Measurements from ENCODE around the gene PIAS1. TPM values are rescaled to one million over a fixed set of nuclear protein-coding genes. Genes with fewer than 3 reads are reported as not detected.

Gene PIAS1
- total RNA-seq, 1 experiment from 2014 or later = 32.9 TPM

GRCh38 chr15:68197661-68198437 lies 143.7 kb downstream of the PIAS1 start:
- ChIA-PET CTCF (interaction anchor here (0.5 kb wide), 1 partner anchor 189 kb away, joined by 4 read pairs; no protein-coding TSS in a partner anchor), POLR2A (interaction anchor here (0.8 to 1.4 kb wide), 2 partner anchors 19 to 28 kb away, joined by 4 to 5 read pairs; no protein-coding TSS in a partner anchor)
- no peak for DNase-seq (ENCODE audit: unreplicated experiment)
- Mint-ChIP-seq H3K27ac (ENCODE audit: low read depth, unreplicated experiment) (peak overlapping the region; percentile 54), H3K4me1 (ENCODE audit: insufficient read depth, unreplicated experiment) (no peaks in the 10 kb centered on the region), H3K9me3 (ENCODE audit: unreplicated experiment) (no peaks in the 10 kb centered on the region), H3K36me3 (ENCODE audit: insufficient read depth, unreplicated experiment) (peaks cover 70% of the 10 kb centered on the region), H3K4me3 (ENCODE audit: unreplicated experiment) (no peak overlapping the region), H3K27me3 (ENCODE audit: insufficient read depth, unreplicated experiment) (no peaks in the 10 kb centered on the region)
- no TSS peak for BruUV-seq (replicated peaks)
- TF ChIP-seq, protein P1, sequence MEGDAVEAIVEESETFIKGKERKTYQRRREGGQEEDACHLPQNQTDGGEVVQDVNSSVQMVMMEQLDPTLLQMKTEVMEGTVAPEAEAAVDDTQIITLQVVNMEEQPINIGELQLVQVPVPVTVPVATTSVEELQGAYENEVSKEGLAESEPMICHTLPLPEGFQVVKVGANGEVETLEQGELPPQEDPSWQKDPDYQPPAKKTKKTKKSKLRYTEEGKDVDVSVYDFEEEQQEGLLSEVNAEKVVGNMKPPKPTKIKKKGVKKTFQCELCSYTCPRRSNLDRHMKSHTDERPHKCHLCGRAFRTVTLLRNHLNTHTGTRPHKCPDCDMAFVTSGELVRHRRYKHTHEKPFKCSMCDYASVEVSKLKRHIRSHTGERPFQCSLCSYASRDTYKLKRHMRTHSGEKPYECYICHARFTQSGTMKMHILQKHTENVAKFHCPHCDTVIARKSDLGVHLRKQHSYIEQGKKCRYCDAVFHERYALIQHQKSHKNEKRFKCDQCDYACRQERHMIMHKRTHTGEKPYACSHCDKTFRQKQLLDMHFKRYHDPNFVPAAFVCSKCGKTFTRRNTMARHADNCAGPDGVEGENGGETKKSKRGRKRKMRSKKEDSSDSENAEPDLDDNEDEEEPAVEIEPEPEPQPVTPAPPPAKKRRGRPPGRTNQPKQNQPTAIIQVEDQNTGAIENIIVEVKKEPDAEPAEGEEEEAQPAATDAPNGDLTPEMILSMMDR (IDR thresholded peaks at IDR 0.05; ENCODE audit: unreplicated experiment) = no peak
- intact Hi-C loops (cut with micrococcal nuclease) = no loop called here

DNA sequence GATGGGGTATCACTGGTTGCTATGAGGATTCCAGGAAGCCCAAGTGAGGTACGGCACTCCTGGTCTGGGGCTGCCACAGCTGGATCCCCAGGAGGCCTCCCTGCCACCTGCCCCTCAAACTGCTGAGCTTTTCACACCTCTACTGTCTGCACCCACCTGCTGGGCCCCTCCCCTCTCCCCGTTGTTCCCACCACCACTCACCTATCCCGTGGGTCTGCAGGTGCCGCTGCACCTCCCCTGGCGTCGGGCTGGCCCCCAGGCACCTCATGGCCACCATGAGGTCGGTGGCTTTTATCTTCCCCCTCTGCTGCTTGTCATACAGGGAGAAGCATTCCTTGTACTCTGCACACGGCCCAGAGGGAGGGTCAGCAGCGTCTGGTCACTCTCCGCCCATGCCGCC lies 145.2 kb downstream of the PIAS1 start:
- Mint-ChIP-seq H3K27ac (ENCODE audit: low read depth, unreplicated experiment) (peak overlapping the region; percentile 40), H3K9me3 (ENCODE audit: unreplicated experiment) (no peaks in the 10 kb centered on the region), H3K4me3 (ENCODE audit: unreplicated experiment) (no peak overlapping the region), H3K36me3 (ENCODE audit: insufficient read depth, unreplicated experiment) (peaks cover 55% of the 10 kb centered on the region), H3K4me1 (ENCODE audit: insufficient read depth, unreplicated experiment) (no peaks in the 10 kb centered on the region), H3K27me3 (ENCODE audit: insufficient read depth, unreplicated experiment) (no peaks in the 10 kb centered on the region)
- TF ChIP-seq, protein P1 (IDR thresholded peaks at IDR 0.05; ENCODE audit: unreplicated experiment) = no peak
- intact Hi-C loops (cut with micrococcal nuclease) = no loop called here
- no TSS peak for BruUV-seq (replicated peaks)
- CTCF ChIA-PET = no interaction called here
- POLR2A ChIA-PET = interaction anchor here (1.2 to 1.4 kb wide), 2 partner anchors 14 to 18 kb away, joined by 3 to 4 read pairs; no protein-coding TSS in a partner anchor
- no peak for DNase-seq (ENCODE audit: unreplicated experiment)

GRCh38 chr15:68200016-68200861 lies 146.1 kb downstream of the PIAS1 start:
- Mint-ChIP-seq H3K4me1 (ENCODE audit: insufficient read depth, unreplicated experiment) (no peaks in the 10 kb centered on the region), H3K36me3 (ENCODE audit: insufficient read depth, unreplicated experiment) (peaks cover 51% of the 10 kb centered on the region), H3K9me3 (ENCODE audit: unreplicated experiment) (no peaks in the 10 kb centered on the region), H3K27me3 (ENCODE audit: insufficient read depth, unreplicated experiment) (no peaks in the 10 kb centered on the region), H3K4me3 (ENCODE audit: unreplicated experiment) (no peak overlapping the region), H3K27ac (ENCODE audit: low read depth, unreplicated experiment) (peak overlapping the region; percentile 40)
- no peak for DNase-seq (ENCODE audit: unreplicated experiment)
- ChIA-PET CTCF (interaction anchor here (0.6 to 2.4 kb wide), 2 partner anchors 10 to 1582 kb away, joined by 3 to 17 read pairs; no protein-coding TSS in a partner anchor), POLR2A (no interaction called here)
- intact Hi-C loops (cut with micrococcal nuclease) = no loop called here
- TF ChIP-seq, protein P1 (IDR thresholded peaks at IDR 0.05; ENCODE audit: unreplicated experiment) = no peak
- BruUV-seq (replicated peaks) = TSS peak; percentile 7
